ENCODE measurements around the gene ANXA2R.

ANXA2R gene

GRCh38 chr5:42991404-42992087, 48.6 kb downstream of the ANXA2R start:
- TF ChIP-seq ZNF274 (IDR thresholded peaks at IDR 0.05; ENCODE audit: low read depth, low read length) = no peak
- peak overlapping the region; percentile 66 for H3K4me3 ChIP-seq (ENCODE audit: low read length)

- peak overlapping the region; percentile 66 for H3K4me3 ChIP-seq (ENCODE audit: low read length)
Observed at GRCh38 chr5:42990892-42991291, 49.2 kb downstream of the ANXA2R start.

More at GRCh38 chr5:42990892-42991291, 49.2 kb downstream of the ANXA2R start:
- TF ChIP-seq ZNF274 (IDR thresholded peaks at IDR 0.05; ENCODE audit: low read depth, low read length) = no peak
